ENCODE measurements around the gene GPR132.

- no peak for TF ChIP-seq CTCF (IDR thresholded peaks at IDR 0.05)
- TF ChIP-seq POLR2A (IDR thresholded peaks at IDR 0.05), result no peak
These were observed 29.1 kb upstream of the GPR132 start for GRCh38 chr14:105094193-105094907.
